GM11168 (cell line): ENCODE results near the gene CHN1.

Source experiments
- in situ Hi-C: fragments of 300-500 bp; cut with MboI; formaldehyde crosslinking; loops from one replicate; pipeline ENCODE4 v1.12.0; 2022; ENCODE audit warnings: low sequenced_read_pairs; ENCODE audit not compliant: unreplicated experiment

Gene CHN1

DNA sequence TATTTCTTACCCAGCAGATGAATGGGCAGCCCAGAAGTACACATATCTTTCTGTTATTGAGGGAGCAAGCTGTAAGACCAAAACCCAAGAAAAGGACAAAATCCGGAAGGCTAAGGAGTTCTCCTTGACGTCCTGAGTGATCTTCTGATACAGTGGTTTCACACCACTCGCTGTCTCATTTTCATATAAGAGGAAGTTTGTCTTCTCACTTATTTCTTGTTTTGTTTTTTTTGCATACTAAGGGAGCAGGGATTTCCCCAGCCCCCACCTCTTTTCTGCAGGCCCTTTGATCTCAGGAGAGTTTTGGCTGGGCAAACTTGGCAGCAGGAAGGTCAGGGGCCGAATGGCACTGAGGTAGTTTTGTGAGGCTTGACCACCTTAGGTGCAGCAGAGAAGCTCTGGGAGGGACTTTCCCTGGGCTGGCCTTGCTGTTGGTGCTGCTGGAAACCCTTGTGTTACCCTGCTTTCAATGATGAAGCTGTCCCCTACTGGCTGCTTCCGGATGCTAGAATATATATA lies 254.2 kb downstream of the CHN1 start:
- in situ Hi-C loops, result no loop called here

- in situ Hi-C loops, result loop anchor here (10.0 kb wide), 1 partner anchor 235 kb away; no protein-coding TSS in a partner anchor
These were observed 255.4 kb downstream of the CHN1 start for GRCh38 chr2:174749793-174750192.

DNA sequence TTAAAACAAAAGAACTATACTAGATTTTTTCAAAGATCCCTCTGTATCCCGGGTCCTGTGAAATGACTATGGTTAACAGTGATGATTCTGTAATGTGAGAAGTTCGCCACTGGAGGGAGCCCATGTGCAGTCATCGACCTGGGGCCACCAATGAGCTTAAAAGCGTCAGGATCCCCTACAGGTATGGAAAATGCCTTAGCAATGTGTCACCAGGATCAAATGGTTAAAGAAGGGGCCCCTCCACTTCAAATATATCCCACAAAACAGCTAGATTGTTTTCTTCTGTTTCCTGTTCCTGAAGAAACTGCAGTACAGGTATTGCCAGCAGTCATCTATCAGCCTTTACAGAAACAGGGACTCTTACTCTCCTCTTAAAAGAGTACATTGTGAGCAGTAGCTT lies 256.2 kb downstream of the CHN1 start:
- in situ Hi-C loops, result loop anchor here (10.0 kb wide), 1 partner anchor 236 kb away; no protein-coding TSS in a partner anchor
